RWPE1 (cell line): ENCODE results near the gene PROC.
"Not testable (repeated sequence)": the region's sequence is repeated elsewhere in the genome, so short reads cannot be mapped to it uniquely, and the experiment has no call there.

Experiments used
- CTCF ChIA-PET: fragments of 350-600 bp; sonication (Branson Sonifier 250); formaldehyde crosslinking; extraction: SDS; loops from one replicate; lab custom pipeline; 2021; lab: Yijun Ruan, JAX
- POLR2A ChIA-PET: fragments of 400-600 bp; formaldehyde crosslinking; extraction: SDS; loops from one replicate; lab custom pipeline; 2020; ENCODE audit warnings: antibody characterized with exemption; ENCODE audit not compliant: low non-redundant PET; lab: Yijun Ruan, JAX
- DNase-seq: peaks from one replicate; pipeline ENCODE4 v3.0.0; 2012; ENCODE audit warnings: low spot score
- H3K27ac ChIP-seq: fragments of 450-650 bp; 2 replicates; pipeline ENCODE4 v1.5.1; 2017
- CTCF ChIP-seq: fragments of 450-650 bp; conservative IDR thresholded peaks from 2 replicates; pipeline ENCODE4 v1.5.1; 2017; ENCODE audit warnings: low read depth, mild to moderate bottlenecking

Gene PROC

GRCh38 chr2:127407661-127408003 is 10.6 kb upstream of the PROC start:
- no peak for TF ChIP-seq CTCF
- CTCF ChIA-PET = interaction anchor here (0.8 kb wide), 1 partner anchor 210 kb away, joined by 3 read pairs; no protein-coding TSS in a partner anchor
- DNase-seq = no peak
- H3K27ac ChIP-seq = peak overlapping the region; percentile 90
- POLR2A ChIA-PET = no interaction called here

- peak; percentile 88 for DNase-seq
- H3K27ac ChIP-seq = peak overlapping the region; percentile 90
- no peak for TF ChIP-seq CTCF
- CTCF ChIA-PET = interaction anchor here (0.8 kb wide), 1 partner anchor 211 kb away, joined by 3 read pairs; no protein-coding TSS in a partner anchor
- POLR2A ChIA-PET = no interaction called here
These were observed 10.0 kb upstream of the PROC start for GRCh38 chr2:127408004-127408806.

- TF ChIP-seq CTCF = no peak
- no peak for DNase-seq
- CTCF ChIA-PET = no interaction called here
- H3K27ac ChIP-seq = peak overlapping the region; percentile 90
- POLR2A ChIA-PET = no interaction called here
These were observed 9.5 kb upstream of the PROC start for GRCh38 chr2:127408807-127409099.

- peak overlapping the region; percentile 90 for H3K27ac ChIP-seq
- POLR2A ChIA-PET, DNase-seq, CTCF ChIA-PET: not testable (repeated sequence)
These were observed 8.5 kb upstream of the PROC start for GRCh38 chr2:127409716-127410115.

GRCh38 chr2:127410871-127411652 is 7.2 kb upstream of the PROC start:
- DNase-seq = peak; percentile 49
- peak overlapping the region; percentile 90 for H3K27ac ChIP-seq
- POLR2A ChIA-PET = no interaction called here
- CTCF ChIA-PET = interaction anchor here (0.6 kb wide), 1 partner anchor 56 kb away, joined by 3 read pairs; no protein-coding TSS in a partner anchor
- no peak for TF ChIP-seq CTCF

- peak overlapping the region; percentile 21; the same call in 1 of the 2 replicates for H3K27ac ChIP-seq
- POLR2A ChIA-PET = no interaction called here
- DNase-seq = no peak
- CTCF ChIA-PET = no interaction called here
- no peak for TF ChIP-seq CTCF
These were observed 6.4 kb upstream of the PROC start for GRCh38 chr2:127411653-127412369.
